WTC11 (cell line): ENCODE data around the gene ZNF438.

Source experiments
- FOXJ3 ChIP-seq: sonication (generic); formaldehyde crosslinking; IDR thresholded peaks from 2 replicates; pipeline ENCODE4 v1.9.0; 2021; ENCODE audit warnings: missing genetic modification reagents, mild to moderate bottlenecking, borderline replicate concordance
- TF ChIP-seq, protein P1 (sequence below): fragments of 200-600 bp; IDR thresholded peaks from 2 replicates; pipeline ENCODE4 v1.8.0; 2022; ENCODE audit warnings: antibody characterized with exemption

DNA sequence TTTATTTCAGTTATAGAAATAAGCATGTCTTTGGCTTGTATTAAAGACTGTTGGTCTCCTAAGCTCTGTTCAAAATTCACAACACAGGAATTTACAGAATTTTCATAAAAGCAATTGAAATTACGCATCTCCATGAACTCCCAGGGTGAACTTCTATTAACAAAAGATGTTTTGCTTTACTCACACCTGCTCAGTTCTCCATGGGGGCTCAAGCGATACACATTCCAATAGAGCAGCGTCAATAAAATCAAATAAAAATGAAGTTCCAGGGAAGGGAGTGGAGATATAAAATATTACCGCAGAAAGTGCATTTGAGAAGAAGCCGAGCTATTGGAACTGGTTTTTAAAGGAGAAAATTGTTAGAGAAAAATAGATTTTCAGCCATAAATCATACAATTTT lies 41.5 kb upstream of the ZNF438 start:
- TF ChIP-seq, protein P1, sequence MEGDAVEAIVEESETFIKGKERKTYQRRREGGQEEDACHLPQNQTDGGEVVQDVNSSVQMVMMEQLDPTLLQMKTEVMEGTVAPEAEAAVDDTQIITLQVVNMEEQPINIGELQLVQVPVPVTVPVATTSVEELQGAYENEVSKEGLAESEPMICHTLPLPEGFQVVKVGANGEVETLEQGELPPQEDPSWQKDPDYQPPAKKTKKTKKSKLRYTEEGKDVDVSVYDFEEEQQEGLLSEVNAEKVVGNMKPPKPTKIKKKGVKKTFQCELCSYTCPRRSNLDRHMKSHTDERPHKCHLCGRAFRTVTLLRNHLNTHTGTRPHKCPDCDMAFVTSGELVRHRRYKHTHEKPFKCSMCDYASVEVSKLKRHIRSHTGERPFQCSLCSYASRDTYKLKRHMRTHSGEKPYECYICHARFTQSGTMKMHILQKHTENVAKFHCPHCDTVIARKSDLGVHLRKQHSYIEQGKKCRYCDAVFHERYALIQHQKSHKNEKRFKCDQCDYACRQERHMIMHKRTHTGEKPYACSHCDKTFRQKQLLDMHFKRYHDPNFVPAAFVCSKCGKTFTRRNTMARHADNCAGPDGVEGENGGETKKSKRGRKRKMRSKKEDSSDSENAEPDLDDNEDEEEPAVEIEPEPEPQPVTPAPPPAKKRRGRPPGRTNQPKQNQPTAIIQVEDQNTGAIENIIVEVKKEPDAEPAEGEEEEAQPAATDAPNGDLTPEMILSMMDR, result no peak
- no peak for TF ChIP-seq FOXJ3 (CRISPR knock-in tag)
